Measurements from ENCODE around the gene GUCY2C. TPM values are rescaled to one million over a fixed set of nuclear protein-coding genes. Genes with fewer than 3 reads are reported as not detected.
A peak's percentile ranks its signal among the peaks of the same experiment; 100 is the strongest.

Gene GUCY2C
- total RNA-seq, 1 experiment from 2014 or later = 1.9 TPM

DNA sequence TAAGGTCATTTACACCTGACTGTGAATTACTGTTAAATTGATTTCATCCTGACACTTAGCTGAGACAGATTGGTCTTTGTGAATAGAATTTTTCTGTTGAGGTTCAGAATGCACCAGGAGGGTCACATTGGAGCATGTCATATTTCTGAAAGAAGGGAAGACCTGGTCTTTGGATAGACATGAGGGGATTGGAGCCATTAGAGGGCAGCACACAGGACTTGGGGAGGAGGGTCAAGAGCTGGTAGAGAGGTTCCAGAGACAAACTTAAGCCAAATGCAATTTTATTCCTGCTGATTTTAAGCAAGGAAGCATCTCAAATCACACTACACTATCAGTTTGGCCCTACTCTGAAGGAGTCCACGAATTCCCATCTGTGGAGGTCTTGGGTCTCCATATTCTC, 41.1 kb downstream of the GUCY2C start:
- Histone ChIP-seq H2AFZ (ENCODE audit: low read length) (no peak overlapping the region), H3K18ac (ENCODE audit: insufficient read length, low read depth, low read length) (no peak overlapping the region), H2BK120ac (ENCODE audit: low read depth, low read length, poor library complexity, severe bottlenecking) (no peak overlapping the region), H2AK5ac (ENCODE audit: insufficient read length, low read length) (no peak overlapping the region), H2BK12ac (ENCODE audit: insufficient read length, low read depth, low read length) (no peak overlapping the region), H3K9ac (ENCODE audit: extremely low read depth, insufficient read length, low read length) (no peak overlapping the region), H3K23ac (ENCODE audit: insufficient read length, low read depth, low read length) (no peak overlapping the region), H2BK5ac (ENCODE audit: insufficient read length, low read length) (no peak overlapping the region), H3K9me3 (ENCODE audit: control insufficient read depth, low read depth, low read length) (no peaks in the 10 kb centered on the region), H3K56ac (ENCODE audit: insufficient read length, low read depth, low read length) (no peak overlapping the region), H3K23me2 (ENCODE audit: insufficient read length, low read depth, low read length, poor library complexity, severe bottlenecking) (no peaks in the 10 kb centered on the region), H4K5ac (ENCODE audit: insufficient read length, low read depth, low read length) (no peak overlapping the region), H3T11ph (ENCODE audit: low read length) (no peak overlapping the region), H4K8ac (replicated peaks; ENCODE audit: insufficient read length, low read depth, low read length) (no peak overlapping the region), H3K27me3 (ENCODE audit: insufficient read depth, low read length) (no peaks in the 10 kb centered on the region), H4K91ac (ENCODE audit: insufficient read length, low read depth, low read length) (no peak overlapping the region), H3K27ac (ENCODE audit: insufficient read length, low read depth, low read length) (no peak overlapping the region), H3K14ac (ENCODE audit: insufficient read depth, low read length) (no peak overlapping the region), H3K4me2 (ENCODE audit: insufficient read depth, insufficient read length, low read length) (no peak overlapping the region), H2BK20ac (ENCODE audit: low read depth, low read length, poor library complexity, severe bottlenecking) (no peak overlapping the region), H3K4ac (ENCODE audit: low read depth, low read length) (no peak overlapping the region), H3K79me2 (ENCODE audit: insufficient read depth, low read length) (no peaks in the 10 kb centered on the region), H3K79me1 (ENCODE audit: insufficient read depth, low read depth, low read length, poor library complexity, severe bottlenecking) (no peaks in the 10 kb centered on the region), H3K4me1 (ENCODE audit: insufficient read depth, low read length) (no peaks in the 10 kb centered on the region; the same call in 1 of the 2 replicates), H2BK15ac (ENCODE audit: low read depth, low read length) (no peak overlapping the region), H4K20me1 (ENCODE audit: control insufficient read depth, insufficient read depth, insufficient read length) (no peaks in the 10 kb centered on the region)
- Mint-ChIP-seq H3K9me3 (no peaks in the 10 kb centered on the region), H3K27ac (no peak overlapping the region), H3K27me3 (ENCODE audit: low read depth) (no peaks in the 10 kb centered on the region), H3K36me3 (ENCODE audit: insufficient read depth in 1 of 3, low read depth in 3 of 3) (no peaks in the 10 kb centered on the region), H3K4me1 (peaks cover 4 to 11% of the 10 kb centered on the region in 2 experiments; a peak in 3 of 4 replicates), H3K4me3 (no peak overlapping the region)
- TF ChIP-seq, protein P1, sequence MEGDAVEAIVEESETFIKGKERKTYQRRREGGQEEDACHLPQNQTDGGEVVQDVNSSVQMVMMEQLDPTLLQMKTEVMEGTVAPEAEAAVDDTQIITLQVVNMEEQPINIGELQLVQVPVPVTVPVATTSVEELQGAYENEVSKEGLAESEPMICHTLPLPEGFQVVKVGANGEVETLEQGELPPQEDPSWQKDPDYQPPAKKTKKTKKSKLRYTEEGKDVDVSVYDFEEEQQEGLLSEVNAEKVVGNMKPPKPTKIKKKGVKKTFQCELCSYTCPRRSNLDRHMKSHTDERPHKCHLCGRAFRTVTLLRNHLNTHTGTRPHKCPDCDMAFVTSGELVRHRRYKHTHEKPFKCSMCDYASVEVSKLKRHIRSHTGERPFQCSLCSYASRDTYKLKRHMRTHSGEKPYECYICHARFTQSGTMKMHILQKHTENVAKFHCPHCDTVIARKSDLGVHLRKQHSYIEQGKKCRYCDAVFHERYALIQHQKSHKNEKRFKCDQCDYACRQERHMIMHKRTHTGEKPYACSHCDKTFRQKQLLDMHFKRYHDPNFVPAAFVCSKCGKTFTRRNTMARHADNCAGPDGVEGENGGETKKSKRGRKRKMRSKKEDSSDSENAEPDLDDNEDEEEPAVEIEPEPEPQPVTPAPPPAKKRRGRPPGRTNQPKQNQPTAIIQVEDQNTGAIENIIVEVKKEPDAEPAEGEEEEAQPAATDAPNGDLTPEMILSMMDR (conservative IDR thresholded peaks at IDR 0.05) = peak; percentile 44
- no CpG with 5 or more reads among the region's 1 CpG for WGBS (ENCODE audit: extremely low coverage, insufficient read length, low lambda C conversion rate)
- DNase-seq = no peak

All from H9 (cell line).